Measurements from ENCODE around the gene GNG7.

The GNG7 gene

DNA sequence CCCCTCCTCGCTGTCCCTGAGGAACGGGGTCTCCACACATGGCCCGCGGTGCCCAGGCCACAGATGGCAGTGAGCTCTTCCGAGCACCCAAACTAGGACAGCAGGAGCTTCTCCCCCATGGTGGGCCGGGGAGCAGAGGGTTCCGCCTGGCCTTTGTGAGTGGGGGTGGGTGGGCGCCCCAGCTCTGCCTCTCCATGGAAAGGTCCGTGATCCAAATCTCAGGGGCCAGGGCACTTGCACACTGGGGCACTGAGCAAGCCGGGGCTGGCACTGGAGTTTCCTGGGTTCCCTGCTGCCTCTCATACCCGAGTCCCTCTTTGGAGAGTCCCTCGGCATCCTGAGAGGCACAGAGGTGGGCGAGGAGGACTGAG is 20.8 kb upstream of the GNG7 start:
- Histone ChIP-seq H3K27ac (ENCODE audit: low read length) (no peak overlapping the region), H3K4me3 (ENCODE audit: low read depth in 1 of 2, low read length in 2 of 2) (no peak overlapping the region)
- ATAC-seq (ENCODE audit: insufficient read depth, low read depth), result no peak

DNA sequence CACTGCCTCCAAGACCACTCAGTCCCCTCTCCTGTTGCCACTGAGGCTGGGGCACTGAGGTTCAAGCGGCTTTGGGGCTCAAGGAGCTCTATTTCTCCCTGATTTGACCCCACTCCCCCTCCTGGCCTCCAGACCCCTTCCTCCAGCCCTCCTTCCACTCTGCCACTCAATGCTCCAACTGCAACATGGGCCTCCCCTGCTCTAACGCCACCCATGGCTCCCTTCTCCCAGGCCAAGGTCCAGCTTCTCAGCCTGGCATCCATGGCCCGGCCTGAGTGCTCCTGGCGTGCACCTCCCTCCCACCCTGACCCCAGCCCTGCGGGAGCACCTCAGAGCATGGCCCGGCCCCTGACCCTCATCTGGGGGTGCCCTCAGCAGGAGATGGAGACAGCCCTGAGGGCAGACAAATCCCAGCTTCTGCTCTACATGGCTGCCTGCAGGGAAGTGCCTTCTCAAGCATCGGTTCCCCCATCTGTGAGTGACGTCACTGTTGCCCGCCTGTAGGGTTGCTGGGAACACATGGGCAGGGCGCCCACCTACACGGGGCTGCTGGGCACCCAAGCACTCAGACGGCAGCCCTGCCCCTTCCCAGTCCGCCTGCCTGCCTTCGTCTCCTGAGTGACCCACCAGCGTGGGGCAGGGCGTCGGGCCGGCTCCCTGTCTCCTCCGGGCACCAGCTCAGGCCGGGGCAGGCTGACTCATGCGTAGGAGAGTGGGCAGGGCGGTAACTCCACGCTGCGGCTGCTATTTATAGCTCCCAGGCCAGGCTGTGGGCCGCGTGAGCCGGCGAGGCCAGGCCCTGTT is 20.2 kb upstream of the GNG7 start:
- H3K79me2 ChIP-seq (ENCODE audit: insufficient read depth, low read length), result no peaks in the 10 kb centered on the region
- no peaks in the 10 kb centered on the region for H3K36me3 ChIP-seq (ENCODE audit: insufficient read depth, low read length)
- peaks cover 3% of the 10 kb centered on the region; the same call in 1 of the 2 replicates for H4K20me1 ChIP-seq (ENCODE audit: insufficient read depth, low read length)
- H3K9me3 ChIP-seq (ENCODE audit: insufficient read depth, low read length, severe bottlenecking), result no peaks in the 10 kb centered on the region
- no peak for TF ChIP-seq EZH2 (IDR thresholded peaks at IDR 0.05; ENCODE audit: borderline replicate concordance, low read depth, low read length, severe bottlenecking)
- TF ChIP-seq, protein P1, sequence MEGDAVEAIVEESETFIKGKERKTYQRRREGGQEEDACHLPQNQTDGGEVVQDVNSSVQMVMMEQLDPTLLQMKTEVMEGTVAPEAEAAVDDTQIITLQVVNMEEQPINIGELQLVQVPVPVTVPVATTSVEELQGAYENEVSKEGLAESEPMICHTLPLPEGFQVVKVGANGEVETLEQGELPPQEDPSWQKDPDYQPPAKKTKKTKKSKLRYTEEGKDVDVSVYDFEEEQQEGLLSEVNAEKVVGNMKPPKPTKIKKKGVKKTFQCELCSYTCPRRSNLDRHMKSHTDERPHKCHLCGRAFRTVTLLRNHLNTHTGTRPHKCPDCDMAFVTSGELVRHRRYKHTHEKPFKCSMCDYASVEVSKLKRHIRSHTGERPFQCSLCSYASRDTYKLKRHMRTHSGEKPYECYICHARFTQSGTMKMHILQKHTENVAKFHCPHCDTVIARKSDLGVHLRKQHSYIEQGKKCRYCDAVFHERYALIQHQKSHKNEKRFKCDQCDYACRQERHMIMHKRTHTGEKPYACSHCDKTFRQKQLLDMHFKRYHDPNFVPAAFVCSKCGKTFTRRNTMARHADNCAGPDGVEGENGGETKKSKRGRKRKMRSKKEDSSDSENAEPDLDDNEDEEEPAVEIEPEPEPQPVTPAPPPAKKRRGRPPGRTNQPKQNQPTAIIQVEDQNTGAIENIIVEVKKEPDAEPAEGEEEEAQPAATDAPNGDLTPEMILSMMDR (IDR thresholded peaks at IDR 0.05; ENCODE audit: borderline replicate concordance, extremely low read depth, low read length, poor library complexity, severe bottlenecking), result no peak
- H3K4me1 ChIP-seq (ENCODE audit: insufficient read depth, low read length), result no peaks in the 10 kb centered on the region
- no peak overlapping the region for H3K4me2 ChIP-seq (ENCODE audit: insufficient read depth, low read length)
- no peak overlapping the region for H3K27ac ChIP-seq (ENCODE audit: low read length)
- no peak overlapping the region for H2AFZ ChIP-seq (ENCODE audit: low read depth, low read length)
- no peak for DNase-seq
- ATAC-seq (ENCODE audit: insufficient read depth, low read depth), result no peak
- H3K4me3 ChIP-seq (ENCODE audit: low read depth in 1 of 2, low read length in 2 of 2), result no peak overlapping the region
- H3K27me3 ChIP-seq (ENCODE audit: insufficient read depth, low read length, poor library complexity), result no peaks in the 10 kb centered on the region
- no peak overlapping the region for H3K9ac ChIP-seq (ENCODE audit: low read depth, low read length)

More for the DNA sequence above, 20.8 kb upstream of the GNG7 start:
- Histone ChIP-seq H2AFZ (ENCODE audit: low read depth, low read length) (no peak overlapping the region), H3K27me3 (ENCODE audit: insufficient read depth, low read length, poor library complexity) (no peaks in the 10 kb centered on the region), H4K20me1 (ENCODE audit: insufficient read depth, low read length) (peaks cover 3% of the 10 kb centered on the region; the same call in 1 of the 2 replicates), H3K79me2 (ENCODE audit: insufficient read depth, low read length) (no peaks in the 10 kb centered on the region), H3K36me3 (ENCODE audit: insufficient read depth, low read length) (no peaks in the 10 kb centered on the region), H3K4me2 (ENCODE audit: insufficient read depth, low read length) (no peak overlapping the region), H3K4me1 (ENCODE audit: insufficient read depth, low read length) (no peaks in the 10 kb centered on the region), H3K9ac (ENCODE audit: low read depth, low read length) (no peak overlapping the region), H3K9me3 (ENCODE audit: insufficient read depth, low read length, severe bottlenecking) (no peaks in the 10 kb centered on the region)
- no peak for DNase-seq
- TF ChIP-seq, protein P1 (IDR thresholded peaks at IDR 0.05; ENCODE audit: borderline replicate concordance, extremely low read depth, low read length, poor library complexity, severe bottlenecking), result no peak
- no peak for TF ChIP-seq EZH2 (IDR thresholded peaks at IDR 0.05; ENCODE audit: borderline replicate concordance, low read depth, low read length, severe bottlenecking)

DNA sequence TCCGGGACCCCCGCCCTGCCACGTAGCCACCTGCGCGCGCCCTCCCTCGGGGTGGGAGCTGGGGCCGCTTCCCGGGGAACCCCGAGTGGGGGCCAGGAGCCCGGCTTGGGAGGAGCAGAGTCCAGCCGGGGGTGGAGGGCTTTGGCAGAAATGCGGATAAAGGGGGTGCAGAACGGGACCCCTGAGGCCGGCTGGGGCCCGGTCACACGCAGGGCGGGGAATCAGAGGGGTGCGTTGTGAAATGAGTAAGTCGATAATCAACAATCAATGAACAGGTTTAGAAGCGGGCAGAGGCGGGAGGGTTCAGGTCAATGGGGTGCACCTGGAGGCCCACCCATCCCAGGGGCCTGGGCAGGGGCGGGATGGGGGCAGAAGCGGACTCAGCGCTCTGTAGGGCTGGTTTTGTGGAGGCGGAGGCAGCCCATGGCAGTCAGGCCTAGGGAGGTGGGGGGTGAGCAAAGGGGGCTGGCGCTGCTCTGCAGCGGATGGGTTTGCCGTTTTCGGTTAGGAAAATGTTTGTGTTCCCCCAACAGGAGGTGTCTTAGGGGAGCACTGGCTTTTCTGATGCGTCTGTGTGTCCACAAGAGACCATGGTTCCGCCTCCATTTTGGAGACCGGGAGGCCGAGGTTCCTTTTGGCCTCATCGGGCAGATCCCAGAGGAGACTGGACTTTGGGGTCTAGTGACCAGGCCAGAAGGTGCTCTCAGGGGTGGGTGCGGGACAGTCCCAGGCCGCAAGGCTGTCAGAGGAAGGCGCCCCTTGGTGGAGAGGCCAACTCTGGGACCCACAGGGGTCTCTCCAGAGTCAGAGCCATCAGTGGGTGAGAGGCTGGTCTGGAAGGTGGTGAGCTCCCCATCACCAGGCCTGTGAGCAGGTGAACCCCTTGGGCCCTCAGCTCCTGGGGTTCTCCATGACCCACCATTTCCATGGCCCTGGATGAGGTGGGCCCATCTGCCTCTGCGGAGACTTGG is 19.4 kb upstream of the GNG7 start:
- Histone ChIP-seq H3K9me3 (ENCODE audit: insufficient read depth, low read length, severe bottlenecking) (no peaks in the 10 kb centered on the region), H3K4me3 (ENCODE audit: low read depth in 1 of 2, low read length in 2 of 2) (no peak overlapping the region), H2AFZ (ENCODE audit: low read depth, low read length) (no peak overlapping the region), H3K27ac (ENCODE audit: low read length) (no peak overlapping the region), H3K36me3 (ENCODE audit: insufficient read depth, low read length) (no peaks in the 10 kb centered on the region), H3K4me1 (ENCODE audit: insufficient read depth, low read length) (no peaks in the 10 kb centered on the region), H4K20me1 (ENCODE audit: insufficient read depth, low read length) (no peaks in the 10 kb centered on the region), H3K9ac (ENCODE audit: low read depth, low read length) (no peak overlapping the region), H3K27me3 (ENCODE audit: insufficient read depth, low read length, poor library complexity) (no peaks in the 10 kb centered on the region), H3K79me2 (ENCODE audit: insufficient read depth, low read length) (no peaks in the 10 kb centered on the region), H3K4me2 (ENCODE audit: insufficient read depth, low read length) (no peak overlapping the region)
- DNase-seq (no peak), ATAC-seq (ENCODE audit: insufficient read depth, low read depth) (no peak)
- TF ChIP-seq EZH2 (IDR thresholded peaks at IDR 0.05; ENCODE audit: borderline replicate concordance, low read depth, low read length, severe bottlenecking), result no peak
- TF ChIP-seq, protein P1 (IDR thresholded peaks at IDR 0.05; ENCODE audit: borderline replicate concordance, extremely low read depth, low read length, poor library complexity, severe bottlenecking), result no peak
